ENCODE results near the gene LRRTM4. TPM values are rescaled to one million over a fixed set of nuclear protein-coding genes. Genes with fewer than 3 reads are reported as not detected.

Gene LRRTM4
- total and polyA plus RNA-seq, 10 of the 15 experiments (the other 5 are each of a cell fraction or from before 2014, with no cell fraction given), result 0.01 to 1.0 TPM; not detected in 8

- POLR2A ChIA-PET, result no interaction called here
- H3K36me3 ChIP-seq (ENCODE audit: control insufficient read depth in 2 of 2, insufficient read depth in 2 of 2, low read length in 1 of 2), result no peaks in the 10 kb centered on the region
- DNase-seq (ENCODE audit: low read depth, low spot score), result no peak
- RAD21 ChIA-PET (ENCODE audit: unreplicated experiment), result no interaction called here
- CTCF ChIA-PET, result interaction anchor here (0.7 kb wide), 1 partner anchor 1706 kb away, joined by 3 read pairs; no protein-coding TSS in a partner anchor
- no peak overlapping the region for H3K4me2 ChIP-seq (ENCODE audit: control insufficient read depth, insufficient read depth)
- no peak overlapping the region for H3K9ac ChIP-seq (ENCODE audit: control insufficient read depth, insufficient read depth, low read length)
- ATAC-seq, result no peak
- H3K27ac ChIP-seq (ENCODE audit: control insufficient read depth, insufficient read depth), result no peak overlapping the region
- H2AFZ ChIP-seq (ENCODE audit: control insufficient read depth, low read depth, low read length), result no peak overlapping the region
- no peaks in the 10 kb centered on the region for H3K9me3 ChIP-seq (replicated peaks; ENCODE audit: control insufficient read depth, insufficient read depth, low read length)
- no peaks in the 10 kb centered on the region for H3K79me2 ChIP-seq (ENCODE audit: control insufficient read depth, insufficient read depth, low read length)
- in situ Hi-C loops (cut with MboI) (no loop called here), intact Hi-C loops (cut with micrococcal nuclease; ENCODE audit: unreplicated experiment) (no loop called here)
- 8% methylated on average over 3 of the region's 3 CpGs for WGBS (ENCODE audit: insufficient coverage, insufficient replicate concordance, low lambda C conversion rate, missing lambda C conversion rate)
- SMC1A ChIA-PET (ENCODE audit: uncharacterized antibody, unreplicated experiment), result interaction anchor here (1.0 kb wide), 1 partner anchor 28 kb away, joined by 3 read pairs; no protein-coding TSS in a partner anchor
- H3K4me3 ChIP-seq, result no peak overlapping the region
- no peaks in the 10 kb centered on the region for H4K20me1 ChIP-seq (ENCODE audit: control insufficient read depth, insufficient read depth)
- H3K4me1 ChIP-seq (ENCODE audit: control insufficient read depth, insufficient read depth, low read length), result no peaks in the 10 kb centered on the region
- FAIRE-seq, result no peak
- BruUV-seq (replicated peaks), result no TSS peak
- no peaks in the 10 kb centered on the region for H3K27me3 ChIP-seq (replicated peaks in 1 of 2; ENCODE audit: control insufficient read depth in 2 of 2, insufficient read depth in 2 of 2, low read length in 1 of 2)
- TF ChIP-seq BCLAF1 (IDR thresholded peaks at IDR 0.05) (no peak), SPI1 (IDR thresholded peaks at IDR 0.05; ENCODE audit: borderline replicate concordance, insufficient read depth, low read depth, low read length) (no peak), EZH2 (IDR thresholded peaks at IDR 0.05; ENCODE audit: borderline replicate concordance, control insufficient read depth, low read depth, low read length) (no peak), ZZZ3 (IDR thresholded peaks at IDR 0.05; ENCODE audit: control insufficient read depth, insufficient read length, low read depth) (no peak), ATF7 (IDR thresholded peaks at IDR 0.05; ENCODE audit: low read depth) (no peak), IKZF2 (IDR thresholded peaks at IDR 0.05) (no peak), ZNF217 (IDR thresholded peaks at IDR 0.05) (no peak), WRNIP1 (IDR thresholded peaks at IDR 0.05; ENCODE audit: borderline replicate concordance, low read depth, low read length) (no peak), ELK1 (IDR thresholded peaks at IDR 0.05; ENCODE audit: low read depth, low read length) (no peak), BACH1 (IDR thresholded peaks at IDR 0.05; ENCODE audit: borderline replicate concordance) (no peak), STAT1 (conservative IDR thresholded peaks at IDR 0.05) (no peak), PML (IDR thresholded peaks at IDR 0.05; ENCODE audit: low read length) (no peak), SUPT20H (IDR thresholded peaks at IDR 0.05; ENCODE audit: borderline replicate concordance, control insufficient read depth, low read depth, low read length) (no peak), E2F8 (IDR thresholded peaks at IDR 0.05; ENCODE audit: low read depth, partially characterized antibody) (no peak), CBFB (IDR thresholded peaks at IDR 0.05; ENCODE audit: low read depth) (no peak), E4F1 (IDR thresholded peaks at IDR 0.05; ENCODE audit: borderline replicate concordance, partially characterized antibody) (no peak)
Observed at GRCh38 chr2:77479895-77480294, 42.3 kb downstream of the LRRTM4 start.

Data from GM12878 (cell line).